ENCODE data around the gene NIN. TPM values are rescaled to one million over a fixed set of nuclear protein-coding genes. Genes with fewer than 3 reads are reported as not detected.

The NIN gene
- total RNA-seq, 4 donors from 2014 or later, result 23.7 to 51.2 (median 29.5) TPM

DNA sequence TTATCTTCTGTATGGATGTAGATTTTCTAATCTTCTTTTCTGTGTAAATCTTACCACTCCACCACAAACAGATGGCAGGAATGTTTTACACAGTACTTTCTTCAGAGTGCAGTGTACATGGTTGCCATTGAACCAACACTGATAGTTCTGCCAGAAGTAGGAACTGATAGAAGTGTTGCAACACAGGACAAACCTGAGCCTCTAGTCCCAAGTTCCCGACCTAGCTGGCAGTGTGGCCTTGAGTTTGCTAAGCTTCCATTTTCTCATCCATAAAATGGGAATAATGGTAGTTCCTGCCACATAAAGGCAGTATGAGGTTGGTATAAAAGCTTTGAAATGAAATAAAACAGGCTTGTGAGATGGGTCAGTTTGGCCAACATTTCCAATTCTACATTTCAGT lies 112.0 kb downstream of the NIN start:
- ATAC-seq (ENCODE audit: low FRiP score), result no peak
- TF ChIP-seq, protein P1, sequence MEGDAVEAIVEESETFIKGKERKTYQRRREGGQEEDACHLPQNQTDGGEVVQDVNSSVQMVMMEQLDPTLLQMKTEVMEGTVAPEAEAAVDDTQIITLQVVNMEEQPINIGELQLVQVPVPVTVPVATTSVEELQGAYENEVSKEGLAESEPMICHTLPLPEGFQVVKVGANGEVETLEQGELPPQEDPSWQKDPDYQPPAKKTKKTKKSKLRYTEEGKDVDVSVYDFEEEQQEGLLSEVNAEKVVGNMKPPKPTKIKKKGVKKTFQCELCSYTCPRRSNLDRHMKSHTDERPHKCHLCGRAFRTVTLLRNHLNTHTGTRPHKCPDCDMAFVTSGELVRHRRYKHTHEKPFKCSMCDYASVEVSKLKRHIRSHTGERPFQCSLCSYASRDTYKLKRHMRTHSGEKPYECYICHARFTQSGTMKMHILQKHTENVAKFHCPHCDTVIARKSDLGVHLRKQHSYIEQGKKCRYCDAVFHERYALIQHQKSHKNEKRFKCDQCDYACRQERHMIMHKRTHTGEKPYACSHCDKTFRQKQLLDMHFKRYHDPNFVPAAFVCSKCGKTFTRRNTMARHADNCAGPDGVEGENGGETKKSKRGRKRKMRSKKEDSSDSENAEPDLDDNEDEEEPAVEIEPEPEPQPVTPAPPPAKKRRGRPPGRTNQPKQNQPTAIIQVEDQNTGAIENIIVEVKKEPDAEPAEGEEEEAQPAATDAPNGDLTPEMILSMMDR (IDR thresholded peaks at IDR 0.05), result no peak
- DNase-seq (ENCODE audit: low spot score), result no peak

- no peak for ATAC-seq (ENCODE audit: low FRiP score)
- TF ChIP-seq, protein P1 (IDR thresholded peaks at IDR 0.05), result no peak
- no peak for DNase-seq (ENCODE audit: low spot score)
These were observed 113.2 kb downstream of the NIN start for GRCh38 chr14:50717811-50718210.

DNA sequence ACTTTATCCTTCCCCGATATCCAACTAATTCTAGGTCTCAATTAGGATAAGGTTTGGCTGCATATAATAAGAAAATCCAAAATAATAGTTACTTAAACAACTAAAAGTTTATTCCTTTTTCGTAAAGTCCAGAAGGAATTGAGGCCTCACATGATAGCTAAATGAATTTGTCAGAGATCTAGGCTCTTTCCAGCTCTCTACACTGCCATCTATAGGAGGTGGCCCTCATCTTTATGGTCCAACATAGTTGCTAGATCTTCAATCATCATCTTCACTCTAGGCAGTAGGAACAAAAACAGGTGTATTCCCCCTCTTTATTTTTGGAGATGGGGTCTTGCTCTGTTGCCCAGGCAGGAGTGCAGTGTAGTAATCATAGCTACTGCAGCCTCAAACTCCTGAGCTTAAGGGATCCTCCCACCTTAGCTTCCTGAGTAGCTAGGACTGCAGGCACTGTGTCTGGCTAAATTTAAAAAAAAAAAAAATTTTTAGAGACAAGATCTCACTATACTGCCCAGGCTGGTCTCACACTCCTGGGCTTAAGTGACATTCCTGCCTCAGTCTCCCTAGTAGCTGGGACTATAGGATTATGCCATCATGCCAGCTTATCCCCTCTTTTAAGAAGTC lies 116.4 kb downstream of the NIN start:
- DNase-seq (ENCODE audit: low spot score) (no peak), ATAC-seq (ENCODE audit: low FRiP score) (no peak)
- TF ChIP-seq, protein P1 (IDR thresholded peaks at IDR 0.05), result no peak

DNA sequence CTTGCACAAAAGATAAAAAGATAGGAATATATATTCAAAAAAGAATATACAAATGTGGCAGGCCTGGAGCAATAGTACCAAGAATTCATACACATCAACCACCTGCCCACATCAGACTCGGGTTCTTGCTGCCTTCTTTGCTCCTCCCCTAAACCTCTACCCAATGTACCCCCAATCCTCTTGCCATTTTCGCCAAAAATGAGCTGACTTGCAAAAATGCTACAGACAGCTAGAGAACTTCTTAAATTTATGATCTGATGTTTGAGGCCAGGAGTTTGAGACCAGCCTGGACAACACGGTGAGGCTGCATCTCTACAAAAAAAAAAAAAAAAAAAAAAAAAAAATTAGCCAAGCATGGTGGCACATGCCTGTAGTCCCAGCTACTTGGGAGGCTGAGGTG lies 119.9 kb downstream of the NIN start:
- ATAC-seq (ENCODE audit: low FRiP score) (no peak), DNase-seq (ENCODE audit: low spot score) (no peak)
- TF ChIP-seq, protein P1 (IDR thresholded peaks at IDR 0.05), result no peak

- DNase-seq (ENCODE audit: low spot score), result no peak
- ATAC-seq (ENCODE audit: low FRiP score), result no peak
- TF ChIP-seq, protein P1 (IDR thresholded peaks at IDR 0.05), result no peak
These were observed 125.9 kb downstream of the NIN start for GRCh38 chr14:50705026-50705593.

DNA sequence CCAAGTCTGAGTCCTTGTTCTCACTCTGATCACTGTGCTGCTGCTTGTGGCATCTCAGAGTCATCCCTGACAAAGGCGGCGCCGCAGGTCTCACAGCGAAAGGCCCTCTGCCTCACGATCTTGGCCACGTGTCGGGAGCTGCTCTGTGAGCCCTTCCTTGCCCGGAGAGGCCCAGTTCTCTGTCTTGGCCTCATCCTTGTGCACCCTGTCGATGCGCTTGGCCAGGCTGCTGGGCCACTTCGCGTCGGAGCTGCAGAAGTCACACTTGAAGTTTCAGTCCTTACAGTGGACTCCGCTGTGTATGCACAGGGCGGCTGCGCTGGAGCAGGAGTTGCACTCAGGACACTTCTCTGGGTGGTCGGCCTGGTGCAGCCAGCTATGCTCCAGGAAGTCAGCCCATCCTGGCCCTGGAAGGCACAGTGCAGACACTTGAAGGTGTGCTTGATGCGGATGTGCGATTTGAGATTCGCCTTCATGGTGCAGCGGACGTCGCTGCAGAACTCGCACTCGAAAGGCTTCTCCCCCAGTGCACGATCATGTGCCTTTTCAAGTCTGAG lies 126.4 kb downstream of the NIN start:
- TF ChIP-seq, protein P1 (IDR thresholded peaks at IDR 0.05), result no peak
- DNase-seq (ENCODE audit: low spot score) (no peak), ATAC-seq (ENCODE audit: low FRiP score) (no peak)

All from omental fat pad (tissue), 4 donors.